Sigmoid colon (tissue), 7 donors: ENCODE results near the gene ZKSCAN3. TPM values are rescaled to one million over a fixed set of nuclear protein-coding genes. Genes with fewer than 3 reads are reported as not detected.

Experiments used
- DNase-seq: peaks from one replicate; pipeline ENCODE4 v3.0.0-alpha.2; 2019
- H3K27ac ChIP-seq, 4 donors: fragments of 200-600 bp; sonication (generic); one replicate each; pipeline ENCODE4 v1.5.1; 2016 to 2019; ENCODE audit warnings: mild to moderate bottlenecking in 1 of 4
- H3K27me3 ChIP-seq, 3 donors: fragments of 200-600 bp; sonication (generic); one replicate each; pipeline ENCODE4 v1.5.1; 2019; ENCODE audit warnings: mild to moderate bottlenecking in 1 of 3
- H3K36me3 ChIP-seq, 4 donors: fragments of 200-600 bp; sonication (generic); one replicate each; pipeline ENCODE4 v1.5.1; 2016 to 2019
- H3K4me1 ChIP-seq, 4 donors: fragments of 200-600 bp; sonication (generic); one replicate each; pipeline ENCODE4 v1.5.1; 2017 to 2019
- H3K4me3 ChIP-seq, 4 donors: fragments of 200-600 bp; sonication (generic); one replicate each; pipeline ENCODE4 v1.5.1; 2017 to 2019; ENCODE audit warnings: mild to moderate bottlenecking in 2 of 4, moderate library complexity in 1 of 4
- H3K9me3 ChIP-seq, 4 donors: fragments of 200-600 bp in 3 of 4; sonication (generic) in 3 of 4; one replicate each; pipeline versions ENCODE4 v1.5.1 to v1.6.1; 2013 to 2019
- EP300 ChIP-seq, 4 donors: sonication (generic); formaldehyde crosslinking; IDR thresholded peaks; one replicate each; pipeline ENCODE4 v1.6.1; 2017; ENCODE audit warnings: antibody characterized with exemption in 4 of 4
- POLR2A ChIP-seq, 2 donors: fragments of 450-650 bp; IDR thresholded peaks; one replicate each; pipeline ENCODE4 v1.6.1; 2016; ENCODE audit warnings: antibody characterized with exemption in 2 of 2, mild to moderate bottlenecking in 2 of 2, moderate library complexity in 2 of 2
- POLR2AphosphoS5 ChIP-seq, 4 donors: sonication (generic); formaldehyde crosslinking; IDR thresholded peaks; one replicate each; pipeline ENCODE4 v1.6.1; 2017; ENCODE audit warnings: antibody characterized with exemption in 4 of 4
- WGBS, 2 donors: extraction: QIAGEN DNeasy Blood & Tissue Kit; methylation state at CpG; one replicate each; pipeline ENCODE4 v1.1.7; 2013; 5-methylcytosine and 5-hydroxymethylcytosine counted together
- intact Hi-C: fragments of 100-400 bp; cut with DNase I; formaldehyde crosslinking; loops from one replicate; pipeline ENCODE4 v1.15.1; 2023
- polyA plus RNA-seq, 3 donors: library from polyadenylated mRNA; stranded (reverse); fragments of 200-250 nt; gene quantifications; one replicate each; pipeline ENCODE4 v1.2.3, GENCODE V29; 2013
- total RNA-seq, 4 donors: library from RNA; depleted of rRNA; stranded (reverse); fragments of >200 nt; gene quantifications; one replicate each; pipeline ENCODE4 v1.1.0, GENCODE V29; 2016
- TF ChIP-seq, protein P1 (sequence below), 4 experiments: fragments of 450-650 bp in 3 of 4; fragments of 200-600 bp in 1 of 4; IDR thresholded peaks; one replicate each; pipeline ENCODE4 v1.5.1; 2016 to 2019; ENCODE audit warnings: antibody characterized with exemption in 4 of 4, mild to moderate bottlenecking in 3 of 4, moderate library complexity in 2 of 4
- donor health status: healthy with polysubstance abuse.
- donor health status: Bipolar disorder and iron deficiency.
- donor health status: healthy.

The ZKSCAN3 gene
- total and polyA plus RNA-seq, 7 donors, result 0.92 to 9.1 (median 5.4) TPM

DNA sequence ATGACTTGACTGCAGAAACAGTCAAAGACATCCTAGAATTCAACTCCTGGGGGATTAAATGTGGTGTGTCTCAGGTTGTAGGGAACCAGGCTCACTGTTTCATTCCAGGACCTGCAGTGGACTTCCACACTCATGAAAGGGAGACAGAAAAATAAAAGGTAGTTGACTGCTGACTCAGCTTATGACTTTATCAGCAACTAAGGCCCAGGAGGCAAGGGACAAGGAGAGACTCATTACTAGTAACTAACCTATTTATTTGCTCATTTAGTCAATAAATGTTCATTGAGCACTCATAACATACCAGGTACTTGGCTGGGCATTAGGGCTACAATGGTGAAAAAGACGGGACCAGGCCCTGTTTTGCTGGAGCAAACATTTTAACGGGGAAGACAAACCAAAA lies 16.7 kb upstream of the ZKSCAN3 start:
- Histone ChIP-seq H3K9me3 (peaks cover 0 to 4% (median 0%) of the 10 kb centered on the region in 4 donors), H3K4me3 (no peak overlapping the region), H3K27ac (peak overlapping the region in 3 of 4 donors; percentile 91 to 99 (median 94)), H3K36me3 (peaks cover 0 to 11% (median 7%) of the 10 kb centered on the region in 4 donors), H3K4me1 (peaks cover 4 to 30% (median 19%) of the 10 kb centered on the region in 4 donors), H3K27me3 (no peaks in the 10 kb centered on the region)
- WGBS, 2 donors, result 93 to 96% methylated on average over 2 of the region's 2 CpGs
- no peak for DNase-seq
- intact Hi-C loops, result loop anchor here (5.0 to 10.0 kb wide), 2 partner anchors 51 to 652 kb away; partner anchors contain the start of gene PGBD1
- TF ChIP-seq, protein P1, sequence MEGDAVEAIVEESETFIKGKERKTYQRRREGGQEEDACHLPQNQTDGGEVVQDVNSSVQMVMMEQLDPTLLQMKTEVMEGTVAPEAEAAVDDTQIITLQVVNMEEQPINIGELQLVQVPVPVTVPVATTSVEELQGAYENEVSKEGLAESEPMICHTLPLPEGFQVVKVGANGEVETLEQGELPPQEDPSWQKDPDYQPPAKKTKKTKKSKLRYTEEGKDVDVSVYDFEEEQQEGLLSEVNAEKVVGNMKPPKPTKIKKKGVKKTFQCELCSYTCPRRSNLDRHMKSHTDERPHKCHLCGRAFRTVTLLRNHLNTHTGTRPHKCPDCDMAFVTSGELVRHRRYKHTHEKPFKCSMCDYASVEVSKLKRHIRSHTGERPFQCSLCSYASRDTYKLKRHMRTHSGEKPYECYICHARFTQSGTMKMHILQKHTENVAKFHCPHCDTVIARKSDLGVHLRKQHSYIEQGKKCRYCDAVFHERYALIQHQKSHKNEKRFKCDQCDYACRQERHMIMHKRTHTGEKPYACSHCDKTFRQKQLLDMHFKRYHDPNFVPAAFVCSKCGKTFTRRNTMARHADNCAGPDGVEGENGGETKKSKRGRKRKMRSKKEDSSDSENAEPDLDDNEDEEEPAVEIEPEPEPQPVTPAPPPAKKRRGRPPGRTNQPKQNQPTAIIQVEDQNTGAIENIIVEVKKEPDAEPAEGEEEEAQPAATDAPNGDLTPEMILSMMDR (IDR thresholded peaks at IDR 0.05), result no peak
- TF ChIP-seq POLR2A (IDR thresholded peaks at IDR 0.05) (no peak), EP300 (IDR thresholded peaks at IDR 0.05) (no peak), POLR2AphosphoS5 (IDR thresholded peaks at IDR 0.05) (no peak)

DNA sequence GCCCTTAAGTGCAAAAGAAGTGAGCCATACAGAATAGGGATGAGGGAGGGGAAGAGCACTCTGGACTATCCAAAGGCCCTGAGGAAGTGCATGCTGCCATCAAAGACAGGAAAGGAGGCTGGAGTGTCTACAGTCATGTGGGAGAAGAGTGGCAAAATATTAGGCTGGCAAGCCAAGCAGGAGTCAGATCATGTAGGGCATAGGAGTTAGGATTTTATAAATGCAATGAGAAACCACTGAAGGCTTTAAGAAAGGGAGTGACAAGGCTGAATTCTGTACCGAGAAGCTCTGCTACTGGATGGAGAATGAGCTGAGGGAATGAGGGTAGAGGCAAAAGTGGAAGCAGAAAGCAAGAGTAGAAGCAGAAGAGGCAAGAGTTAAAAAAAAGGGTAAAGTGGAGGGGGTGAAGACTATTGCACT lies 16.1 kb upstream of the ZKSCAN3 start:
- H3K9me3 ChIP-seq, result peaks cover 0 to 4% (median 0%) of the 10 kb centered on the region in 4 donors
- H3K27me3 ChIP-seq, result no peaks in the 10 kb centered on the region
- intact Hi-C loops, result loop anchor here (5.0 to 10.0 kb wide), 2 partner anchors 51 to 651 kb away; partner anchors contain the start of gene PGBD1
- DNase-seq, result no peak
- WGBS, 2 donors, result 94% methylated on average over 1 of the region's 1 CpG
- peaks cover 0 to 8% (median 6%) of the 10 kb centered on the region in 4 donors for H3K36me3 ChIP-seq
- peak overlapping the region in 3 of 4 donors; percentile 91 to 99 (median 94) for H3K27ac ChIP-seq
- no peak for TF ChIP-seq POLR2AphosphoS5 (IDR thresholded peaks at IDR 0.05)
- TF ChIP-seq POLR2A (IDR thresholded peaks at IDR 0.05), result no peak
- TF ChIP-seq, protein P1 (IDR thresholded peaks at IDR 0.05), result no peak
- TF ChIP-seq EP300 (IDR thresholded peaks at IDR 0.05), result no peak
- no peak overlapping the region for H3K4me3 ChIP-seq
- peaks cover 4 to 35% (median 19%) of the 10 kb centered on the region in 4 donors for H3K4me1 ChIP-seq

DNA sequence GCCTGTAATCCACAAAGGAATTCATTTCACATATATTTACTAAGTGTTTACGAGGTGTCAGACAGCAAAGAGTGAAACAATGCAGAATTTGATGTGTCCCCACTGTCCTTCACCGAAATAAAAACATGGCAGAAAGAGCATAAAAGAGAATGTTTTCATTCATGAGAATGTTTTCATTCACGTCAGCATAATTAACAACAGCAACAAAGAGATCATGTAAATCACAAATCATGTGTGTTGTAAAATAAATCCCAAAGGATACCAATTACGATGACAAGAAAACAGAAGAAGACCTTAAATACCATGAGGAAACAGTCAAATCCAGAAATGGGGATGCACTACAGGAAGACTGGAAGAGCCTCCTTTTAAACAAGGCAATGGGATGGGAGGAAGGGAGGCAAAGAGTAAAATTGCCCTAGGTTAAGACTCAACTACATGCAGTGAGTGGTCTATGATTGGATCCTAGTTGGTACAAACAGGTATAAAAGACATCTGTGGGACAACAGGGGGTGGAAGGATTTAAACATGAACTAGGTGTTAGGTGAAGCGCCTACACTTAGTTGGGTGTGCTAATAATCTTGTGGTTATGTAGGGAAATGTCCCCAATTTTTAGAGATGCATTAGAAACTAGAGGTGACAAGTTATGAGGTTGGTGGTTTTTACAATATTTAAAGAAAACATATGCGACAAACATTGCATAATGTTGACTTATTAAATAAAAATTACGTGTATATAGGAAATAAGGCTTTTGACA lies 15.3 kb upstream of the ZKSCAN3 start:
- no peak for DNase-seq
- Histone ChIP-seq H3K27me3 (no peaks in the 10 kb centered on the region), H3K36me3 (peaks cover 0 to under 1% (median 0%) of the 10 kb centered on the region in 4 donors), H3K4me3 (peak overlapping the region in 3 of 4 donors; percentile 61 to 73 (median 69)), H3K9me3 (no peaks in the 10 kb centered on the region), H3K4me1 (peaks cover 4 to 35% (median 19%) of the 10 kb centered on the region in 4 donors), H3K27ac (peak overlapping the region; percentile 91 to 99 (median 95))
- TF ChIP-seq POLR2A (IDR thresholded peaks at IDR 0.05) (no peak), POLR2AphosphoS5 (IDR thresholded peaks at IDR 0.05) (no peak), EP300 (IDR thresholded peaks at IDR 0.05) (no peak)
- TF ChIP-seq, protein P1 (IDR thresholded peaks at IDR 0.05), result no peak
- WGBS, 2 donors, result 82 to 85% methylated on average over 7 of the region's 7 CpGs
- intact Hi-C loops, result loop anchor here (5.0 to 10.0 kb wide), 4 partner anchors 52 to 1187 kb away; partner anchors contain the start of genes PGBD1 and ZSCAN26

DNA sequence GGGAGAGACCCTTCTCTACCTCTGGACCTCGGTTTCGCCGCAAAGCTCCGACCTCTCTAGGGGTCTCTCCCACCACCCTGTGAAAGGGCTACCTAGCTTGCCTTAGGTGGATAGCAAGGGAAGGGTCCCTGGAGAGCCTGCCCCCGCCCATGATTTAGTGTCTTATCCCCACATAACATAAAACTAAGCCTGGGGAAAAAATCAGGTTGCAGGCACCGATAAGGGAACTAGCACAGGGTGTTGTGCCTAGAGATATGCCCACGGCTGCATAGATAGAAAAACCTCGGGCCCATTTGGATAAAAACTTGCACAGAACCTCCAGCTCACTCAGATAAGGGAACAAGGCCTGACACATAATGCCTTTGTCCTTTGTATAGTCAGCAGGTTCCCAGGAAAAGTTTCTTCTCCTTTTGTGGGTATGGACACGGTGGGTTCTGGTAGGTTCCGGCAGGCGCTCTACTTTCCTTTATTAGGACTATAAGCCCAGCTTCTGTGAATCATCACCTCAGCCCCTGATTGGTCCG lies 14.6 kb upstream of the ZKSCAN3 start:
- TF ChIP-seq, protein P1 (IDR thresholded peaks at IDR 0.05), result no peak
- TF ChIP-seq EP300 (IDR thresholded peaks at IDR 0.05), result peak in 1 of 4 donors; percentile 40
- Histone ChIP-seq H3K36me3 (no peaks in the 10 kb centered on the region), H3K4me1 (peaks cover 4 to 35% (median 19%) of the 10 kb centered on the region in 4 donors), H3K9me3 (no peaks in the 10 kb centered on the region), H3K27me3 (no peaks in the 10 kb centered on the region), H3K27ac (peak overlapping the region; percentile 91 to 99 (median 95)), H3K4me3 (peak overlapping the region; percentile 54 to 73 (median 65))
- intact Hi-C loops, result loop anchor here (5.0 to 10.0 kb wide), 3 partner anchors 68 to 1188 kb away; partner anchors contain the start of gene ZSCAN26
- no peak for DNase-seq
- WGBS, 2 donors, result 30 to 34% methylated on average over 12 of the region's 12 CpGs
